PFSK-1 (cell line): ENCODE measurements around the gene EDC3.

Experiments used
- FOXP2 ChIP-seq: optimal IDR thresholded peaks from 2 replicates; pipeline ENCODE3; 2011; ENCODE audit warnings: borderline replicate concordance, control low read depth, inconsistent platforms; ENCODE audit not compliant: insufficient read depth; ENCODE audit errors: extremely low read length, extremely low read depth
- POLR2AphosphoS5 ChIP-seq: IDR thresholded peaks from 2 replicates; pipeline ENCODE4 v1.6.1; 2012; ENCODE audit warnings: low read depth, mild to moderate bottlenecking, control low read depth, low read length, moderate library complexity
- REST ChIP-seq, 2 experiments: IDR thresholded peaks; 2 replicates each; pipeline versions ENCODE4 v1.6.1 to v1.8.0; 2011 to 2012; ENCODE audit warnings: low read depth in 2 of 2, low read length in 2 of 2, control low read depth in 1 of 2, inconsistent platforms in 1 of 2, mild to moderate bottlenecking in 1 of 2, moderate library complexity in 1 of 2; ENCODE audit not compliant: insufficient read depth in 1 of 2
- SIN3A ChIP-seq: IDR thresholded peaks from 2 replicates; pipeline ENCODE4 v1.6.1; 2012; ENCODE audit warnings: mild to moderate bottlenecking, low read length, moderate library complexity, borderline replicate concordance; ENCODE audit not compliant: insufficient read depth
- TAF1 ChIP-seq: IDR thresholded peaks from 2 replicates; pipeline ENCODE4 v1.6.1; 2012; ENCODE audit warnings: low read length, control low read depth, borderline replicate concordance; ENCODE audit not compliant: insufficient read depth

EDC3 gene

GRCh38 chr15:74628199-74628598 is 67.6 kb downstream of the EDC3 start:
- TF ChIP-seq POLR2AphosphoS5 (no peak), SIN3A (no peak), TAF1 (no peak), REST (IDR thresholded peaks at IDR 0.05; ENCODE audit: insufficient read depth in 1 of 2, low read depth in 2 of 2, low read length in 2 of 2) (no peak), FOXP2 (no peak)

GRCh38 chr15:74627766-74628165 is 68.1 kb downstream of the EDC3 start:
- TF ChIP-seq REST (IDR thresholded peaks at IDR 0.05; ENCODE audit: insufficient read depth in 1 of 2, low read depth in 2 of 2, low read length in 2 of 2) (no peak), TAF1 (no peak), FOXP2 (no peak), POLR2AphosphoS5 (0 out of 2 replicates have a peak, but pooled peaks have one; percentile 19), SIN3A (no peak)

GRCh38 chr15:74626752-74627692 is 68.8 kb downstream of the EDC3 start:
- TF ChIP-seq REST (IDR thresholded peaks at IDR 0.05; ENCODE audit: insufficient read depth in 1 of 2, low read depth in 2 of 2, low read length in 2 of 2) (no peak), TAF1 (no peak), FOXP2 (no peak), SIN3A (no peak), POLR2AphosphoS5 (0 out of 2 replicates have a peak, but pooled peaks have one; percentile 5)

- no peak for TF ChIP-seq TAF1
- no peak for TF ChIP-seq REST (IDR thresholded peaks at IDR 0.05; ENCODE audit: insufficient read depth in 1 of 2, low read depth in 2 of 2, low read length in 2 of 2)
- TF ChIP-seq POLR2AphosphoS5 = no peak
- no peak for TF ChIP-seq SIN3A
- no peak for TF ChIP-seq FOXP2
These were observed 69.5 kb downstream of the EDC3 start for GRCh38 chr15:74626336-74626735.
